Stimulated activated CD8-positive, alpha-beta memory T cell treated with anti-CD3 and anti-CD28 coated beads, Interleukin-12 subunit alpha, Interleukin-12 subunit beta, amount 100 ng/mL, for 4 hours (primary cell): Measurements from ENCODE around the gene TEX261.
A peak's percentile ranks its signal among the peaks of the same experiment; 100 is the strongest.

Experiments
- DNase-seq: peaks from one replicate; pipeline ENCODE4 v3.0.0-alpha.2; 2020; ENCODE audit warnings: low read depth

The TEX261 gene

GRCh38 chr2:70981421-70981820, 13.3 kb downstream of the TEX261 start:
- no peak for DNase-seq

- no peak for DNase-seq
Observed at GRCh38 chr2:70979626-70980025, 15.0 kb downstream of the TEX261 start.

- DNase-seq = no peak
Observed at GRCh38 chr2:70979180-70979488, 15.5 kb downstream of the TEX261 start.

- no peak for DNase-seq
Observed at GRCh38 chr2:70978341-70979179, 16.1 kb downstream of the TEX261 start, which contains the start of gene ANKRD53. TSS of gene ANKRD53 (plus strand) at chr2:70978630. CDS start at chr2:70978646, 16 bp downstream.

GRCh38 chr2:70977605-70978205, 17.0 kb downstream of the TEX261 start:
- no peak for DNase-seq

- DNase-seq = no peak
Observed at GRCh38 chr2:70975237-70975636, 19.4 kb downstream of the TEX261 start.

GRCh38 chr2:70974592-70974991, 20.1 kb downstream of the TEX261 start:
- DNase-seq = no peak

- DNase-seq = no peak
Observed at GRCh38 chr2:70967189-70967588, 27.5 kb downstream of the TEX261 start.

- no peak for DNase-seq
Observed at GRCh38 chr2:70966681-70967080, 28.0 kb downstream of the TEX261 start.

- DNase-seq = no peak
Observed at GRCh38 chr2:70965506-70965905, 29.2 kb downstream of the TEX261 start.

GRCh38 chr2:70964596-70965386, 29.9 kb downstream of the TEX261 start:
- DNase-seq = peak; percentile 70

- no peak for DNase-seq
Observed at GRCh38 chr2:70964133-70964532, 30.5 kb downstream of the TEX261 start.

GRCh38 chr2:70962885-70963878, 31.5 kb downstream of the TEX261 start:
- DNase-seq = no peak

GRCh38 chr2:70962211-70962884, 32.3 kb downstream of the TEX261 start:
- no peak for DNase-seq

GRCh38 chr2:70961648-70961994, 33.1 kb downstream of the TEX261 start:
- no peak for DNase-seq

GRCh38 chr2:70960833-70961647, 33.6 kb downstream of the TEX261 start:
- DNase-seq = no peak

GRCh38 chr2:70959851-70960832, 34.5 kb downstream of the TEX261 start:
- DNase-seq = no peak

GRCh38 chr2:70959271-70959761, 35.4 kb downstream of the TEX261 start:
- DNase-seq = no peak

- DNase-seq = no peak
Observed at GRCh38 chr2:70958759-70959158, 35.9 kb downstream of the TEX261 start.
